Measurements from ENCODE around the gene SCN11A.
A peak's percentile ranks its signal among the peaks of the same experiment; 100 is the strongest.

SCN11A gene

DNA sequence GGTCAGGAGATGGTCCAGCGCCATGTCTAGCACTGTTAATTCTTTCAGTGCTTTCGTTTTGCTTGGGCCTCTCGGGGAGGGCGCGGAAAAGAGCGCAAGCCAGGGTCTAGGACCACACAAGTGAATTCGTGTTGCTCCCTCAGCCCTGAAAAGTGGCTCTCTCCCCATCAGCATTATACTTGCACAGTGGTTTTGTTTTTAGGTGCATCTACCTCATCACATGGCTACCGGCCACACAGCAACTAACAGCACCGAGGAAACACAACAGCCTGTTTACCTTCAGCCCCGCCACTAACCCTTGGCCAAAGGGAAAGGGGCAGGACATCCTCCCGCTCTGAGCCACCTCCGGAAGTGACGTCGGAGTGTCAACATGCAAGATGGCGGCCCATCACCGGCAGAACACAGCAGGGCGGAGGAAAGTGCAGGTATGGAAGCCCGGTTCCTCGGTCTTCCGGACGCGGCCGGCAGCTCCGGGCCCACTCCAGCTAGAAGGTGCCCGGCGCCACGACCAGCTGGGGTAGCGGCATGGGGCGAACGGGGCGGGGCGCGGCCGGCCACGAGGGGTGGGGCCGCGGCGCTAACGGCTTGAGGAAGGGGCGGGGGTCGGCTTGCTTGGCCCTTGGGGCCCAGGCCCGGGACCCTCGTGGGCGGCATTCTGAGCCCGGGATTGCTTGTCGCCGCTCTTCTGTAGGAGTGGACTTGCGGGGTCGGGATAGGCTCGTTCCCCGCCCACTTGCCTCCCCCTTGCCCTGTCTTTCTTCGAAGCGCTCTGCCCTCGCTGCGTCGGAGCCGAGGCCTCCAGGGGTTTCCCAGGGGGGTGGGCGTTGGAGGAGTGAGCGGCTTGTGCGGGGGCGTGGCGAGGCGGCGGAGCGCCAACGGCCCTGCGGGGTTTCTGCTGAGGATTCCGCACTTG is at the start of gene SCN11A, which contains the start of gene WDR48:
Gene SCN11A, minus strand, starts transcription at position 296 of the 913 bp plus-strand sequence. CDS start 101,582 bp downstream, outside the sequence.
Gene WDR48, plus strand, starts transcription at position 368 of the 913 bp plus-strand sequence. Its CDS starts 10 bp downstream, at position 378.
- Histone ChIP-seq H2AFZ (ENCODE audit: low read depth, low read length) (peak within 1 kb of the TSS; percentile 85), H3K4me1 (ENCODE audit: insufficient read depth, low read length) (peaks cover 23% of the 10 kb centered on the region), H3K27me3 (ENCODE audit: insufficient read depth, low read length, poor library complexity) (no peaks in the 10 kb centered on the region), H3K4me3 (ENCODE audit: low read depth in 1 of 2, low read length in 2 of 2) (peak within 1 kb of the TSS; percentile 65 to 66), H3K36me3 (ENCODE audit: insufficient read depth, low read length) (no peaks in the 10 kb centered on the region), H3K9me3 (ENCODE audit: insufficient read depth, low read length, severe bottlenecking) (no peaks in the 10 kb centered on the region), H3K79me2 (ENCODE audit: insufficient read depth, low read length) (peaks cover 47% of the 10 kb centered on the region), H4K20me1 (ENCODE audit: insufficient read depth, low read length) (peaks cover 5% of the 10 kb centered on the region; the same call in 1 of the 2 replicates), H3K9ac (ENCODE audit: low read depth, low read length) (peak within 1 kb of the TSS; percentile 75), H3K27ac (ENCODE audit: low read length) (peak within 1 kb of the TSS; percentile 75), H3K4me2 (ENCODE audit: insufficient read depth, low read length) (peak within 1 kb of the TSS; percentile 82)
- ATAC-seq (ENCODE audit: insufficient read depth, low read depth): peak; percentile 93
- TF ChIP-seq, protein P1, sequence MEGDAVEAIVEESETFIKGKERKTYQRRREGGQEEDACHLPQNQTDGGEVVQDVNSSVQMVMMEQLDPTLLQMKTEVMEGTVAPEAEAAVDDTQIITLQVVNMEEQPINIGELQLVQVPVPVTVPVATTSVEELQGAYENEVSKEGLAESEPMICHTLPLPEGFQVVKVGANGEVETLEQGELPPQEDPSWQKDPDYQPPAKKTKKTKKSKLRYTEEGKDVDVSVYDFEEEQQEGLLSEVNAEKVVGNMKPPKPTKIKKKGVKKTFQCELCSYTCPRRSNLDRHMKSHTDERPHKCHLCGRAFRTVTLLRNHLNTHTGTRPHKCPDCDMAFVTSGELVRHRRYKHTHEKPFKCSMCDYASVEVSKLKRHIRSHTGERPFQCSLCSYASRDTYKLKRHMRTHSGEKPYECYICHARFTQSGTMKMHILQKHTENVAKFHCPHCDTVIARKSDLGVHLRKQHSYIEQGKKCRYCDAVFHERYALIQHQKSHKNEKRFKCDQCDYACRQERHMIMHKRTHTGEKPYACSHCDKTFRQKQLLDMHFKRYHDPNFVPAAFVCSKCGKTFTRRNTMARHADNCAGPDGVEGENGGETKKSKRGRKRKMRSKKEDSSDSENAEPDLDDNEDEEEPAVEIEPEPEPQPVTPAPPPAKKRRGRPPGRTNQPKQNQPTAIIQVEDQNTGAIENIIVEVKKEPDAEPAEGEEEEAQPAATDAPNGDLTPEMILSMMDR (IDR thresholded peaks at IDR 0.05; ENCODE audit: borderline replicate concordance, extremely low read depth, low read length, poor library complexity, severe bottlenecking): no peak
- no peak for TF ChIP-seq EZH2 (IDR thresholded peaks at IDR 0.05; ENCODE audit: borderline replicate concordance, low read depth, low read length, severe bottlenecking)
- peak; percentile 91 for DNase-seq

DNA sequence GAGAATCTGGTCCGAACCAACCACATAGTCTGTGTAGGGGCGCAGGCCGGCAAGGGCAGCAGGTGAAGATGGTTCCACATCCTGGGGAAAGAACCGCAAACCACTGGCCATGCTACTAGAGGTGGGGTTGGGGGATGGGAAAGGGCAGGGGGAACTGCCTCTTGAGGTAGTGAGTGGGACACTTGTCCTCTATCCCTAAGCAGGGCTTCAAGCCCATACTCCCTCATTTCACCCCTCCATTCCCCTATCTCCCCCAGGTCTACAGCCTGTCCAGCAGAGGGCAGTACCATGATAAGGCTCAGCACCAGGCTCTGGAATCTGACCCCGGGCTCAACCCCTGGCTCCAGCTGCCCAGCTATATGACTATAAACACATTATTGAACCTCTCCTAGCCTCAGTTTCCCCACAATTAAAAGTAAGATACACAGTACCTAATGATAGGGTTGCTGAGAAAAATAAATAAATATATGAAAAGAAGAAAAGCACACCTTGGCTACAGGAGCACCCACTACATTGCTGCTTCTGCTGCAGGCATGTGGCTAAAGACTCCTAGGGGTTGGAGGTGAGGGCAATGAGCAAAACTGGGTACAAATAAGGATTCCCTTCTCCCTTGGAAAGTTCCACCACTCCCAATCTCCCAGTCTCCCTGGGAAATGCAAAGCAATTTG is 49.4 kb upstream of the SCN11A start:
- H3K27me3 ChIP-seq (ENCODE audit: insufficient read depth, low read length, poor library complexity): no peaks in the 10 kb centered on the region
- peak; percentile 35 for DNase-seq
- peaks cover 49% of the 10 kb centered on the region for H3K36me3 ChIP-seq (ENCODE audit: insufficient read depth, low read length)
- TF ChIP-seq, protein P1 (IDR thresholded peaks at IDR 0.05; ENCODE audit: borderline replicate concordance, extremely low read depth, low read length, poor library complexity, severe bottlenecking): peak; percentile 77
- no peak for TF ChIP-seq EZH2 (IDR thresholded peaks at IDR 0.05; ENCODE audit: borderline replicate concordance, low read depth, low read length, severe bottlenecking)
- peak; percentile 73 for ATAC-seq (ENCODE audit: insufficient read depth, low read depth)
- no peak overlapping the region for H3K4me2 ChIP-seq (ENCODE audit: insufficient read depth, low read length)
- peaks cover 20% of the 10 kb centered on the region for H3K4me1 ChIP-seq (ENCODE audit: insufficient read depth, low read length)
- no peak overlapping the region for H3K9ac ChIP-seq (ENCODE audit: low read depth, low read length)
- no peak overlapping the region for H2AFZ ChIP-seq (ENCODE audit: low read depth, low read length)
- H3K4me3 ChIP-seq (ENCODE audit: low read depth in 1 of 2, low read length in 2 of 2): no peak overlapping the region
- H4K20me1 ChIP-seq (ENCODE audit: insufficient read depth, low read length): peaks cover 51% of the 10 kb centered on the region
- H3K27ac ChIP-seq (ENCODE audit: low read length): no peak overlapping the region
- H3K79me2 ChIP-seq (ENCODE audit: insufficient read depth, low read length): peaks cover 12% of the 10 kb centered on the region
- no peaks in the 10 kb centered on the region for H3K9me3 ChIP-seq (ENCODE audit: insufficient read depth, low read length, severe bottlenecking)

DNA sequence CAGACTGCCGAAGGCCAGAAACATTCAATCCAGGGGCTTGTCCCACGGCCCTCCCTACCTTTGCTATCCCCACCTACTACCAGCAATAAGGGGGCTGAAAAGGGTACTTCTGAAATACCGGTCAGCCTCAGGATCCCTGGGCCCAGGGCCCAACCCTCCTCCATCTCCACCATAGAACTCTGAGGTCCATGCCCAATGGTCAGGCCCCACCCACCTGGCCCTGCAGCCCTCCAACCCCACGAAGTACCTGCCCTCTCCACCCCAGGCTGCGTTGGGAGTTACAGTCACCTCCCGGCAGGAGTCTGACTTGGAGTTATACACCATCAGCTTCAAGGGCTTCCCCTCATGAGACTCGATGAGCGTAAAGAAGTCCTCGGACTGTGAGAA is 48.7 kb upstream of the SCN11A start:
- Histone ChIP-seq H3K9me3 (ENCODE audit: insufficient read depth, low read length, severe bottlenecking) (no peaks in the 10 kb centered on the region), H3K27ac (ENCODE audit: low read length) (no peak overlapping the region), H4K20me1 (ENCODE audit: insufficient read depth, low read length) (peaks cover 48% of the 10 kb centered on the region), H3K4me3 (ENCODE audit: low read depth in 1 of 2, low read length in 2 of 2) (no peak overlapping the region), H3K9ac (ENCODE audit: low read depth, low read length) (no peak overlapping the region), H3K4me2 (ENCODE audit: insufficient read depth, low read length) (no peak overlapping the region), H3K27me3 (ENCODE audit: insufficient read depth, low read length, poor library complexity) (no peaks in the 10 kb centered on the region), H3K36me3 (ENCODE audit: insufficient read depth, low read length) (peaks cover 56% of the 10 kb centered on the region), H3K4me1 (ENCODE audit: insufficient read depth, low read length) (peaks cover 13% of the 10 kb centered on the region), H2AFZ (ENCODE audit: low read depth, low read length) (no peak overlapping the region), H3K79me2 (ENCODE audit: insufficient read depth, low read length) (peaks cover 6% of the 10 kb centered on the region)
- no peak for ATAC-seq (ENCODE audit: insufficient read depth, low read depth)
- no peak for DNase-seq
- no peak for TF ChIP-seq EZH2 (IDR thresholded peaks at IDR 0.05; ENCODE audit: borderline replicate concordance, low read depth, low read length, severe bottlenecking)
- TF ChIP-seq, protein P1 (IDR thresholded peaks at IDR 0.05; ENCODE audit: borderline replicate concordance, extremely low read depth, low read length, poor library complexity, severe bottlenecking): no peak
